ENCODE results near the gene ECM1. TPM values are rescaled to one million over a fixed set of nuclear protein-coding genes. Genes with fewer than 3 reads are reported as not detected.
A peak's percentile ranks its signal among the peaks of the same experiment; 100 is the strongest.

Gene ECM1
- total RNA-seq, 1 experiment from 2014 or later: 1.4 TPM

GRCh38 chr1:150511551-150511950, 3.6 kb downstream of the ECM1 start:
- Histone ChIP-seq H3K4me1 (ENCODE audit: insufficient read depth, low read length) (peaks cover 2% of the 10 kb centered on the region; the same call in 1 of the 2 replicates), H3T11ph (ENCODE audit: low read length) (no peak overlapping the region), H2BK20ac (ENCODE audit: low read depth, low read length, poor library complexity, severe bottlenecking) (no peak overlapping the region), H3K79me2 (ENCODE audit: insufficient read depth, low read length) (no peaks in the 10 kb centered on the region), H2AK5ac (ENCODE audit: insufficient read length, low read length) (no peak overlapping the region), H3K9me3 (ENCODE audit: control insufficient read depth, low read depth, low read length) (no peaks in the 10 kb centered on the region), H2BK15ac (ENCODE audit: low read depth, low read length) (no peak overlapping the region), H3K27me3 (ENCODE audit: insufficient read depth, low read length) (no peaks in the 10 kb centered on the region), H2BK5ac (ENCODE audit: insufficient read length, low read length) (no peak overlapping the region), H4K5ac (ENCODE audit: insufficient read length, low read depth, low read length) (no peak overlapping the region), H3K4ac (ENCODE audit: low read depth, low read length) (no peak overlapping the region), H4K91ac (ENCODE audit: insufficient read length, low read depth, low read length) (no peak overlapping the region), H3K56ac (ENCODE audit: insufficient read length, low read depth, low read length) (no peak overlapping the region), H2AFZ (ENCODE audit: low read length) (no peak overlapping the region), H3K79me1 (ENCODE audit: insufficient read depth, low read depth, low read length, poor library complexity, severe bottlenecking) (no peaks in the 10 kb centered on the region), H3K4me2 (ENCODE audit: insufficient read depth, insufficient read length, low read length) (no peak overlapping the region), H4K8ac (replicated peaks; ENCODE audit: insufficient read length, low read depth, low read length) (no peak overlapping the region), H2BK12ac (ENCODE audit: insufficient read length, low read depth, low read length) (no peak overlapping the region), H2BK120ac (ENCODE audit: low read depth, low read length, poor library complexity, severe bottlenecking) (no peak overlapping the region), H4K20me1 (ENCODE audit: control insufficient read depth, insufficient read depth, insufficient read length) (peaks cover 2% of the 10 kb centered on the region), H3K18ac (ENCODE audit: insufficient read length, low read depth, low read length) (no peak overlapping the region), H3K14ac (ENCODE audit: insufficient read depth, low read length) (no peak overlapping the region), H3K23ac (ENCODE audit: insufficient read length, low read depth, low read length) (no peak overlapping the region), H3K27ac (ENCODE audit: insufficient read length, low read depth, low read length) (no peak overlapping the region), H3K23me2 (ENCODE audit: insufficient read length, low read depth, low read length, poor library complexity, severe bottlenecking) (peaks cover 12% of the 10 kb centered on the region), H3K9ac (ENCODE audit: extremely low read depth, insufficient read length, low read length) (no peak overlapping the region)
- no peak for TF ChIP-seq CTCF (conservative IDR thresholded peaks at IDR 0.05)
- DNase-seq: no peak
- Mint-ChIP-seq H3K4me1 (peaks cover 10 to 12% of the 10 kb centered on the region in 2 experiments), H3K27ac (peak overlapping the region in 1 of 3 experiments; percentile 67; a peak in 2 of 7 replicates), H3K4me3 (no peak overlapping the region), H3K27me3 (ENCODE audit: low read depth) (peaks cover 1% of the 10 kb centered on the region; the same call in 1 of the 2 replicates), H3K36me3 (ENCODE audit: insufficient read depth in 1 of 3, low read depth in 3 of 3) (peaks cover 6 to 22% (median 8%) of the 10 kb centered on the region in 3 experiments; a peak in 6 of 7 replicates), H3K9me3 (no peaks in the 10 kb centered on the region)
- WGBS (ENCODE audit: extremely low coverage, insufficient read length, low lambda C conversion rate): no CpG with 5 or more reads among the region's 12 CpGs

All from H9 (cell line).